HPDE6-E6E7 (cell line): ENCODE data around the gene CROCC2.

Experiments used
- DNase-seq: peaks from one replicate; pipeline ENCODE4 v3.0.0; 2011; ENCODE audit warnings: missing footprints; ENCODE audit errors: extremely low spot score

CROCC2 gene

GRCh38 chr2:240956171-240956934, 50.2 kb downstream of the CROCC2 start:
- no peak for DNase-seq

- no peak for DNase-seq
These were observed 51.0 kb downstream of the CROCC2 start for GRCh38 chr2:240956935-240957655.

GRCh38 chr2:240957656-240958365, 51.7 kb downstream of the CROCC2 start:
- DNase-seq, result no peak

- DNase-seq, result no peak
These were observed 52.5 kb downstream of the CROCC2 start for GRCh38 chr2:240958366-240959213.

- no peak for DNase-seq
These were observed 53.2 kb downstream of the CROCC2 start for GRCh38 chr2:240959214-240959940.

- no peak for DNase-seq
These were observed 53.8 kb downstream of the CROCC2 start for GRCh38 chr2:240959941-240960308.

- no peak for DNase-seq
These were observed 54.3 kb downstream of the CROCC2 start for GRCh38 chr2:240960309-240960970.

- no peak for DNase-seq
These were observed 55.1 kb downstream of the CROCC2 start for GRCh38 chr2:240960971-240961876.

GRCh38 chr2:240961910-240962299, 55.8 kb downstream of the CROCC2 start:
- no peak for DNase-seq

- DNase-seq, result no peak
These were observed 56.3 kb downstream of the CROCC2 start for GRCh38 chr2:240962300-240963064.

GRCh38 chr2:240963065-240963867, 57.1 kb downstream of the CROCC2 start:
- DNase-seq, result no peak

GRCh38 chr2:240963868-240964703, 58.0 kb downstream of the CROCC2 start:
- no peak for DNase-seq

- no peak for DNase-seq
These were observed 58.7 kb downstream of the CROCC2 start for GRCh38 chr2:240964704-240965295.

- no peak for DNase-seq
These were observed 59.3 kb downstream of the CROCC2 start for GRCh38 chr2:240965296-240965904.

GRCh38 chr2:240965905-240966456, 59.8 kb downstream of the CROCC2 start:
- no peak for DNase-seq

- DNase-seq, result no peak
These were observed 60.3 kb downstream of the CROCC2 start for GRCh38 chr2:240966457-240966905.
